Mesodermal cell (in vitro differentiated cells): ENCODE data around the gene FOXE3. TPM values are rescaled to one million over a fixed set of nuclear protein-coding genes. Genes with fewer than 3 reads are reported as not detected.

Experiments used
- H3K27ac ChIP-seq: 2 replicates; pipeline ENCODE4 v1.7.0; 2013; ENCODE audit warnings: mild to moderate bottlenecking, low read depth, low read length, moderate library complexity; ENCODE audit not compliant: severe bottlenecking
- H3K36me3 ChIP-seq: 2 replicates; pipeline ENCODE4 v1.7.1; 2013; ENCODE audit warnings: mild to moderate bottlenecking, low read length, moderate library complexity; ENCODE audit not compliant: control insufficient read depth, insufficient read depth
- H3K4me1 ChIP-seq: one replicate; pipeline ENCODE4 v1.7.1; 2013; ENCODE audit warnings: mild to moderate bottlenecking, low read length; ENCODE audit not compliant: insufficient read depth, control insufficient read depth, poor library complexity, severe bottlenecking
- H3K4me3 ChIP-seq: 2 replicates; pipeline ENCODE4 v1.7.0; 2013; ENCODE audit warnings: low read length, control low read depth, mild to moderate bottlenecking; ENCODE audit not compliant: insufficient read depth, poor library complexity, severe bottlenecking; ENCODE audit errors: extremely low read depth
- H3K9me3 ChIP-seq: 2 replicates; pipeline ENCODE4 v1.7.1; 2013; ENCODE audit warnings: mild to moderate bottlenecking, low read length, moderate library complexity; ENCODE audit not compliant: control insufficient read depth
- WGBS, 2 experiments: methylation state at CpG; one replicate each; pipeline ENCODE4 v1.1.5; 2013; ENCODE audit warnings: missing lambda C conversion rate in 2 of 2; ENCODE audit not compliant: insufficient coverage in 2 of 2; 5-methylcytosine and 5-hydroxymethylcytosine counted together
- polyA plus RNA-seq, 2 experiments: library from polyadenylated mRNA; stranded (reverse); fragments of 50-300 nt; gene quantifications; one replicate each; pipeline ENCODE4 v1.2.3, GENCODE V29; 2013

FOXE3 gene
- 0.74 TPM for polyA plus RNA-seq (2013, experiment 1 of 2)
- polyA plus RNA-seq (2013, experiment 2 of 2): 0.66 TPM

GRCh38 chr1:47415728-47416318 is at the start of gene FOXE3:
TSS of gene FOXE3 (plus strand) at chr1:47416285. CDS start at chr1:47416316, 31 bp downstream.
- Histone ChIP-seq H3K4me1 (peaks cover 17% of the 10 kb centered on the region), H3K9me3 (no peaks in the 10 kb centered on the region), H3K27ac (no peak within 1 kb of the TSS), H3K4me3 (no peak within 1 kb of the TSS), H3K36me3 (no peaks in the 10 kb centered on the region)
- 15 to 29% methylated on average over 17 to 19 of the region's 21 CpGs for WGBS, 2 experiments

GRCh38 chr1:47367651-47368050 is 48.4 kb upstream of the FOXE3 start:
- no peaks in the 10 kb centered on the region for H3K9me3 ChIP-seq
- WGBS, 2 experiments: 93 to 100% methylated on average over 3 of the region's 7 CpGs

GRCh38 chr1:47371016-47371517 is 45.0 kb upstream of the FOXE3 start:
- peaks cover 66% of the 10 kb centered on the region for H3K36me3 ChIP-seq
- H3K4me3 ChIP-seq: no peak overlapping the region
- no peak overlapping the region for H3K27ac ChIP-seq
- H3K4me1 ChIP-seq: no peaks in the 10 kb centered on the region
- H3K9me3 ChIP-seq: no peaks in the 10 kb centered on the region

More at GRCh38 chr1:47367651-47368050, 48.4 kb upstream of the FOXE3 start:
- peaks cover 44% of the 10 kb centered on the region for H3K36me3 ChIP-seq
- H3K27ac ChIP-seq: no peak overlapping the region
- no peaks in the 10 kb centered on the region for H3K4me1 ChIP-seq
- no peak overlapping the region for H3K4me3 ChIP-seq

- WGBS, 2 experiments: no CpG with 5 or more reads among the region's 1 CpG
Observed at GRCh38 chr1:47374501-47374900, 41.6 kb upstream of the FOXE3 start.

GRCh38 chr1:47378147-47378546 is 37.9 kb upstream of the FOXE3 start:
- Histone ChIP-seq H3K36me3 (peaks cover 68% of the 10 kb centered on the region), H3K9me3 (no peaks in the 10 kb centered on the region), H3K4me3 (no peak overlapping the region), H3K4me1 (no peaks in the 10 kb centered on the region), H3K27ac (no peak overlapping the region)
- 100% methylated on average over 1 of the region's 1 CpG; no CpG with 5 or more reads in 1 of the 2 experiments for WGBS, 2 experiments

More at GRCh38 chr1:47374501-47374900, 41.6 kb upstream of the FOXE3 start:
- Histone ChIP-seq H3K4me1 (no peaks in the 10 kb centered on the region), H3K4me3 (no peak overlapping the region), H3K36me3 (peaks cover 72% of the 10 kb centered on the region), H3K9me3 (no peaks in the 10 kb centered on the region), H3K27ac (no peak overlapping the region)

- WGBS, 2 experiments: 93% methylated on average over 3 of the region's 5 CpGs; no CpG with 5 or more reads in 1 of the 2 experiments
- H3K27ac ChIP-seq: no peak overlapping the region
- no peak overlapping the region for H3K4me3 ChIP-seq
- no peaks in the 10 kb centered on the region for H3K4me1 ChIP-seq
- H3K36me3 ChIP-seq: peaks cover 50% of the 10 kb centered on the region
- H3K9me3 ChIP-seq: no peaks in the 10 kb centered on the region
Observed at GRCh38 chr1:47380699-47381098, 35.4 kb upstream of the FOXE3 start.

GRCh38 chr1:47382399-47382983 is 33.6 kb upstream of the FOXE3 start:
- Histone ChIP-seq H3K27ac (no peak overlapping the region), H3K4me3 (no peak overlapping the region), H3K9me3 (no peaks in the 10 kb centered on the region), H3K36me3 (peaks cover 42% of the 10 kb centered on the region), H3K4me1 (no peaks in the 10 kb centered on the region)
- no CpG with 5 or more reads among the region's 3 CpGs for WGBS, 2 experiments

GRCh38 chr1:47384083-47384482 is 32.0 kb upstream of the FOXE3 start:
- H3K4me1 ChIP-seq: no peaks in the 10 kb centered on the region
- WGBS, 2 experiments: 80 to 100% methylated on average over 1 to 2 of the region's 3 CpGs
- H3K4me3 ChIP-seq: no peak overlapping the region
- H3K27ac ChIP-seq: no peak overlapping the region
- H3K36me3 ChIP-seq: peaks cover 34% of the 10 kb centered on the region
- H3K9me3 ChIP-seq: no peaks in the 10 kb centered on the region

- Histone ChIP-seq H3K4me1 (no peaks in the 10 kb centered on the region), H3K27ac (no peak overlapping the region), H3K36me3 (peaks cover 27% of the 10 kb centered on the region), H3K4me3 (no peak overlapping the region), H3K9me3 (no peaks in the 10 kb centered on the region)
- 93% methylated on average over 2 to 4 of the region's 6 CpGs for WGBS, 2 experiments
Observed at GRCh38 chr1:47385020-47385419, 31.1 kb upstream of the FOXE3 start.

- Histone ChIP-seq H3K27ac (no peak overlapping the region), H3K4me1 (no peaks in the 10 kb centered on the region), H3K9me3 (no peaks in the 10 kb centered on the region), H3K36me3 (peaks cover 16% of the 10 kb centered on the region), H3K4me3 (no peak overlapping the region)
- 80 to 100% methylated on average over 2 of the region's 5 CpGs for WGBS, 2 experiments
Observed at GRCh38 chr1:47386268-47386667, 29.8 kb upstream of the FOXE3 start.
